Activated CD8-positive, alpha-beta memory T cell treated with anti-CD3 and anti-CD28 coated beads, Interleukin-2, amount 10 ng/mL, durations not matched to agents 7 days and 5 days (primary cell): ENCODE measurements around the gene SH3BP1. TPM values are rescaled to one million over a fixed set of nuclear protein-coding genes. Genes with fewer than 3 reads are reported as not detected.
A peak's percentile ranks its signal among the peaks of the same experiment; 100 is the strongest.

Experiments used
- ATAC-seq: fragments of 150-1000 bp; cut with Tn5 transposase; one replicate; pipeline ENCODE4 v1.10.0; 2021; ENCODE audit warnings: moderate library complexity
- CTCF ChIA-PET: fragments of 350-600 bp; sonication (Branson Sonifier 250); formaldehyde crosslinking; loops from one replicate; lab custom pipeline; 2021; ENCODE audit warnings: antibody characterized with exemption; lab: Charles Lee
- DNase-seq: peaks from one replicate; pipeline ENCODE4 v3.0.0-alpha.2; 2020
- H3K27ac Mint-ChIP-seq: one replicate; pipeline ENCODE4 v1.8.0; 2021; ENCODE audit warnings: mild to moderate bottlenecking, mixed read lengths
- H3K27me3 Mint-ChIP-seq: one replicate; pipeline ENCODE4 v1.8.0; 2021; ENCODE audit warnings: mixed read lengths
- H3K36me3 Mint-ChIP-seq: one replicate; pipeline ENCODE4 v1.8.0; 2021; ENCODE audit warnings: mild to moderate bottlenecking, mixed read lengths
- H3K4me1 Mint-ChIP-seq: one replicate; pipeline ENCODE4 v1.8.0; 2021; ENCODE audit warnings: mixed read lengths
- H3K4me3 Mint-ChIP-seq: one replicate; pipeline ENCODE4 v1.8.0; 2021; ENCODE audit warnings: mild to moderate bottlenecking, moderate library complexity, mixed read lengths
- H3K9me3 Mint-ChIP-seq: one replicate; pipeline ENCODE4 v1.8.0; 2022; ENCODE audit warnings: low read depth, mixed read lengths
- total RNA-seq, 2 experiments: library from RNA; stranded (reverse); gene quantifications; one replicate each; pipeline ENCODE4 v1.2.3, GENCODE V29; 2021

The SH3BP1 gene
- total RNA-seq, 2 experiments from 2014 or later: 231 to 275 TPM

DNA sequence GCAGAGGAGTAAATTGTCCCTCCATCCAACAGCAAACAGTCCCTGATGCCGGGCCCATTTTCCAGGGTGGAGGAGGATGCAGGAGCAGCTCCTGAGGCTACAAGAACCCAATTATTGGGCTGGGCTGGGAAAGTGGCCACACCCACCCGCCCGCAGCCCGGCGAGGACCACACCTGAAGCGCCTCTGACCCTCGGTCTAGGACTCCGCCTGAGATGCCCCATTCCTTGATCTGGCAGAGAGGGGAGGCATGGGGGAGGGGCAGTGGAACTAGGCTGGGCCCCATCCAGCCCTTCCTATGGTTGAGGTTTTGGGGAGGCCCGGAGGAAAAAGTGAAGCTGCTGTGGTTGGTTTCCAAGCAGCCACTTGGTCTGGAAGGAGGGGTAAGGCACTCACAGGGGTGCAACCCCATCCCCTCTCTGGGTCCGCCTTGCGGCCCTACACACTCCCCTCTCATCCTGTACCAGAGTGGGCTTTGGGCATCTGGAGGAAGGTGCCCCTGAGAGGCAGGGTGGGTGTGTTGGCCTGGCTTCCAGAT lies 33.5 kb downstream of the SH3BP1 start:
- Mint-ChIP-seq H3K36me3 (peaks cover 10% of the 10 kb centered on the region), H3K4me3 (no peak overlapping the region)
- no peak for ATAC-seq

DNA sequence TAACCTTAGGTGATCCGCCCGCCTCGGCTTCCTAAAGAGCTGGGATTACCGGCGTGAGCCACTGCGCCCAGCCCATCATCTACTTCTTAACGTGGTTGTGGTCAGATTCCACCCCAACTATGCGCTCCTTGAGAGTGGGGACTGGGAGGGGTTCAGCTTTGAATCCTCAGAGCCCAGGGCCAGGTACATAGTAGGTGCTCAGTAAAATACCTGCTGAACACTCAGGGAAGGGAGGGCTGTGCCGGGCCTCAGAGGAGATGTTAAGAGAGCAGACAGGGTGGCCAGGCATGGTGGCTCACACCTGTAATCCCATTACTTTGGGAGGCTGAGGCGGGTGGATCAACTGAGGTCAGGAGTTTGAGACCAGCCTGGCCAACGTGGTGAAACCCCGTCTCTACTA lies 34.8 kb downstream of the SH3BP1 start:
- Mint-ChIP-seq H3K27me3 (no peaks in the 10 kb centered on the region), H3K36me3 (peaks cover 14% of the 10 kb centered on the region), H3K9me3 (no peaks in the 10 kb centered on the region), H3K4me1 (peaks cover 45% of the 10 kb centered on the region), H3K27ac (peak overlapping the region; percentile 73), H3K4me3 (peak overlapping the region; percentile 35)
- CTCF ChIA-PET: interaction anchor here (1.1 to 41.1 kb wide), 8 partner anchors 9 to 143 kb away, joined by 4 to 1064 read pairs (median 12); partner anchors contain the start of genes GGA1, NOL12, PDXP and SH3BP1
- DNase-seq (no peak), ATAC-seq (no peak)

More for the DNA sequence above, 33.5 kb downstream of the SH3BP1 start:
- Mint-ChIP-seq H3K27ac (no peak overlapping the region), H3K27me3 (no peaks in the 10 kb centered on the region), H3K9me3 (no peaks in the 10 kb centered on the region), H3K4me1 (peaks cover 41% of the 10 kb centered on the region)
- DNase-seq: no peak
- CTCF ChIA-PET: interaction anchor here (1.5 to 41.1 kb wide), 3 partner anchors 11 to 39 kb away, joined by 4 to 1064 read pairs (median 75); partner anchors contain the start of genes PDXP and SH3BP1

DNA sequence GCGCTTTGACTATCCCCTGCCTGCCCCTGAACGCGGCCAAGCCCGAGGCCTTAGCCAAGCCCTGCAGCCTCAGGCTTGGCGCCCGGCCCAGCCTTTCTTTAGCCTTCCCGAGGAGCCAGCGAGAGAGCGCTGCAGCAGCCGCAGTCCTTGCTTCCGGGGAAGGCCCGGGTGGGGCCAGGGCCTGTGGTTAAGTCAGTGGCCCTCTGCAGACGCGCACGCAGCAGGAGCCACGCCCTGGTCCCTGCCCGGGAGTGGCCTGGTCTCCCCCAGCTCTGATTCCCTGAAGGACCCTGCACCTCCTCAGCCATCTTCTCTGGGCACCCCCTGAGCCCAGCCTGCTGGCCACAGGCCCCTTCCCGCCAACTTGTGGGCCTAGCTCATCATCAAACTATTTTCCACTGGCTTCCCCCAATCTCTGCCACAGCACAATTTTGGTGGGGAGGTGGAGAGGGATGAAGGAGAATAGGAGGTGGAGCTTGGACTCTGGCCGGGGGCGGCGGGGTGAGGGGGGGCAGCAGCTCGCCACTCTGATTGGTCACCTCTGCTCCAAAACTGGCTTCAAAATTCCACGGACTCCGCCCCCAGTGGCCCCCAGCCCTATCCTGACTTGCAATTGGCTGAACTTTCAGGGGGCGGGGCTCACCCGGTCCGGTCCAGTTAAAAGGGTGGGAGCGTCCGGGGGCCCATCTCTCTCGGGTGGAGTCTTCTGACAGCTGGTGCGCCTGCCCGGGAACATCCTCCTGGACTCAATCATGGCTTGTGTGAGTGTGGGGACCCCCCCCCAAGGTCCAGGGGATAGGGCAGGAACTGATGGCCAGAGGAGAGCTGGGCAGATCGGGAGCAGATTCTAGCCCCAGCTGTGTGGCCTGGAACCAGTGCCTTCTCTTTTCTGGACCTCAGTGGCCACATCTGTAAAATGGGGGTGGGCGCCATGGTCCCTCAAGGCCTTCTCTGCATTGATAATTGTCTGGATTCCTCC lies 35.8 kb downstream of the SH3BP1 start, which contains the start of gene LGALS1:
TSS of gene LGALS1 (plus strand) at position 686 of the 979 bp plus-strand sequence. CDS start at position 753, 67 bp downstream.
- H3K4me3 Mint-ChIP-seq: peak within 1 kb of the TSS; percentile 83
- DNase-seq (peak; percentile 93), ATAC-seq (peak; percentile 68)
- H3K4me1 Mint-ChIP-seq: peaks cover 49% of the 10 kb centered on the region
- H3K27me3 Mint-ChIP-seq: no peaks in the 10 kb centered on the region
- H3K27ac Mint-ChIP-seq: peak within 1 kb of the TSS; percentile 97
- CTCF ChIA-PET: interaction anchor here (0.8 to 41.1 kb wide), 13 partner anchors 11 to 142 kb away, joined by 3 to 1064 read pairs (median 4); partner anchors contain the start of genes GGA1, NOL12, PDXP and SH3BP1
- H3K36me3 Mint-ChIP-seq: peaks cover 20% of the 10 kb centered on the region
- no peaks in the 10 kb centered on the region for H3K9me3 Mint-ChIP-seq

DNA sequence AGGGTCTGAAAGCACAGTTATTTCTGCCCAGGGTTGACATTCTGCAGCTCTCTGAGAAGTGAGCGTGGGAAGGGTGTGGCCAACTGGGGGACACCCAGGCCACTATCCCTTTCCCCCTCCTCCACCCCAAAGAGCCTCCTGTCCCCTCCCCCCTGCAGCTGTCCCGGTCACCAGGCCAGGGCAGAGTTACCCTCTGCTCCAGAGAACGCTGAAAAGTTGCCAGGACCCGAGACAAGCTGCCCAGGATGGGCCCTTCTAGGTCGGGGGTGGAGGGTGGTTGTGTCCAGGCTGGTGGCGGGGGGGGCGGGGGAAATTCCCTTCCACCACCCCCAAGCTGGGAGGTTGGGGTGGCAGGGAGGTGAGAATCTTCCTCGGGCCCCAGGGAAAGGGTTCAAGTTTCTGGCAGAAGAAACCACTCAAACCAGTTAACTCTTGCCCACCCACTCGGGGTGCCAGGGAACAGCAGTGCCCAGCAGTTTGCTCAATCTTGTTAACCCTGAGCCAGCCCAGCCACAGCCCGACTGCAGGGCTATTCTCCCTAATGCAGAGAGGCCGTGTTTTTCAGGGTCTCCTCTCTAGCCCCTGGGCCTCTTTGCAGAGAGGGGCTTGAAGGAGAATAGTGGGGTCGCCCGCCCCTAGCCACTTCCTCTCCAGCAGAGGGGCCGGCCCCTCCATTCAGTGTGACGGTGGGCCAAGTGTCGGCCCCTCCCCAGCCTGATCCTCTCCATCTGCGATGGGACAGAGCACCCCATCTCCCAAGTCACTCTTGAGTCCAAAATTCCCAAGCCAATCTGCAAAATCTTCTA lies 36.7 kb downstream of the SH3BP1 start:
- DNase-seq: peak; percentile 63
- Mint-ChIP-seq H3K27ac (peak overlapping the region; percentile 97), H3K4me3 (peak overlapping the region; percentile 83), H3K9me3 (no peaks in the 10 kb centered on the region), H3K4me1 (peaks cover 57% of the 10 kb centered on the region), H3K36me3 (peaks cover 20% of the 10 kb centered on the region), H3K27me3 (no peaks in the 10 kb centered on the region)
- ATAC-seq: peak; percentile 1
- CTCF ChIA-PET: interaction anchor here (0.8 to 41.1 kb wide), 9 partner anchors 10 to 141 kb away, joined by 3 to 1064 read pairs (median 11); partner anchors contain the start of genes GGA1, NOL12, PDXP and SH3BP1

DNA sequence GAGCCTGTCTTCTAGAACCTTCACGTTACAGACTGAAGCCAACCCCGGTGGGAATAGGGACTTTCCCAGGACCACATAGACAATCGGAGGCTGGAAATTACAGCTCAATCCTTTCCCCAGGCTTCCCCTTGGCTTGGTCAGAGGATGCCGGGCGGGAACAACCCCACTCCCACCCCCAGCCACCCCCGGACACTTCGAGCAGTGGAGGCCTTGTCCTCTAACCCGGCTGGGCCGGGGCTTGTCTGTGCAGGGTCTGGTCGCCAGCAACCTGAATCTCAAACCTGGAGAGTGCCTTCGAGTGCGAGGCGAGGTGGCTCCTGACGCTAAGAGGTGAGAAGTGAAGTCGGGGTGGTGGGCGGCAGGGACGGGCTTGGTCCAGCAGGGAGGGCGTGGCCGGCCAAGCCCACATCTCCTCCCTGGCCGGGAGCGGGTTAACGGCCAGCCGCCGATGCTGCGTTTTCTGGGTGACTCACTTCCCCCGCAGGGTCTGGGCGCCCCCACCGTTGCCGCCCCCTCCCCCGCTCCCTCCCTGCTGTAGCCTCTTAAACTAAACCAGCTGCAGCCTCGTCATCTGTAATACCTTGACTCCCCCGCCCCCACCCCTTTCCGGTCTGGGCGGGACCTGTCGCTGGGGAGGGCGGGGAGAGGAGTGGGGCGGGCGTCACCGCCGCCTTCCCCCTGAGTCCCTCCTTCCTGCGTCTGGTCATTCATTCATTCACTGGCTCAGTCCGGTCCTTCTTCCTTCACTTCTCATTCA lies 37.4 kb downstream of the SH3BP1 start:
- Mint-ChIP-seq H3K9me3 (no peaks in the 10 kb centered on the region), H3K36me3 (peaks cover 20% of the 10 kb centered on the region), H3K27me3 (no peaks in the 10 kb centered on the region), H3K4me3 (peak overlapping the region; percentile 83), H3K27ac (peak overlapping the region; percentile 97), H3K4me1 (peaks cover 64% of the 10 kb centered on the region)
- peak; percentile 96 for DNase-seq
- CTCF ChIA-PET: interaction anchor here (0.6 to 41.1 kb wide), 8 partner anchors 9 to 97 kb away, joined by 3 to 1064 read pairs (median 5); partner anchors contain the start of genes GGA1, LGALS2, NOL12 and PDXP
- ATAC-seq: peak; percentile 70

DNA sequence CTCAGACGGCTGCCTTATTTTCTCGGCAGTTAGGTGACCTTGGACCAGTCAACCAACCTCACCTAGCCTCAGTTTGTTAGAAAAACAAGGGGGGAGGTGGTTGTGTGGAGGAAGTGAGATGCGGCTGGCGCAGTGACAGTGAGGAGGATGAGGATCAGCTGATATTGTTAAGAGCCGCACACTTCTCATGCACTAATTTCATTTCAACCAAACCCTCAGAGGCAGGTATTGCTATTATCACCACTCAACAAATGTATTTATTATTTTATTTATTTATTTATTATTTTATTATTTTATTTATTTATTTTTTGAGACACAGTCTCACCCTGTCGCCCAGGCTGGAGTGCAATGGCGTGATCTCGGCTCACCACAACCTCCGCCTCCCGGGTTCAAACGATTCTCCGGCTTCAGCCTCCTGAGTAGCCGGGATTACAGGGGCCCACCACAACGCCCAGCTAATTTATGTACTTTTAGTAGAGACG lies 38.1 kb downstream of the SH3BP1 start:
- CTCF ChIA-PET: interaction anchor here (0.6 to 41.1 kb wide), 8 partner anchors 8 to 97 kb away, joined by 3 to 1064 read pairs (median 4); partner anchors contain the start of genes GGA1, LGALS2, NOL12 and PDXP
- Mint-ChIP-seq H3K4me3 (peak overlapping the region; percentile 83), H3K4me1 (peaks cover 58% of the 10 kb centered on the region), H3K9me3 (no peaks in the 10 kb centered on the region), H3K36me3 (peaks cover 20% of the 10 kb centered on the region), H3K27me3 (no peaks in the 10 kb centered on the region), H3K27ac (peak overlapping the region; percentile 97)
- DNase-seq (no peak), ATAC-seq (peak; percentile 10)

DNA sequence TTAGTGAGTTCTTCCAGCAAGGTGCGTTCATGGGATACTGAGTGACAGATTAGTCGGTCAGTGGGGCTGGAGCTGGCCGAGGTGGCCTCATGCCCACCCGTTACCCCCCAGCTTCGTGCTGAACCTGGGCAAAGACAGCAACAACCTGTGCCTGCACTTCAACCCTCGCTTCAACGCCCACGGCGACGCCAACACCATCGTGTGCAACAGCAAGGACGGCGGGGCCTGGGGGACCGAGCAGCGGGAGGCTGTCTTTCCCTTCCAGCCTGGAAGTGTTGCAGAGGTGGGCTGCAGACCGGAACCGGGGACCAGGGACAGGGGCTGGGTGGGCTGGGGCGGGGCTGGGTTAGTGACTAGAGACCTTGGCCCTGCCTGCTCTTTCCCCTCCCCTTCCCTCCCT lies 38.9 kb downstream of the SH3BP1 start:
- peaks cover 50% of the 10 kb centered on the region for H3K4me1 Mint-ChIP-seq

DNA sequence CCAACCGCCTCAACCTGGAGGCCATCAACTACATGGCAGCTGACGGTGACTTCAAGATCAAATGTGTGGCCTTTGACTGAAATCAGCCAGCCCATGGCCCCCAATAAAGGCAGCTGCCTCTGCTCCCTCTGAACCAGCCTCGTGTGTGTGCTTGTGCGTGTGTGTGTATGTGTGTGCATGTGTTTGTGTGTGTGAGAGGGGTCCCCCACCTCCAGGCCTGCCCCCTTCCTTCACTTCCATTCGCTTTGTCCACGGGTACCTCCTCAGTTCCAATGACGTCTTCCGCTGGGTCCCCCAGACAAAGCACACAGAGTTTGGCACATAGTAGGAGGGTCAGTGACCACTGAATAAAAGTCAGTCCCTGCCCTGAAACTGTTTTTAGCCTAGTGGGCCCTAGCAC lies 40.2 kb downstream of the SH3BP1 start:
- no peak overlapping the region for H3K4me3 Mint-ChIP-seq
- no peak for ATAC-seq
- H3K27ac Mint-ChIP-seq: peak overlapping the region; percentile 41
- H3K27me3 Mint-ChIP-seq: no peaks in the 10 kb centered on the region
- DNase-seq: no peak
- H3K4me1 Mint-ChIP-seq: peaks cover 40% of the 10 kb centered on the region
- H3K9me3 Mint-ChIP-seq: no peaks in the 10 kb centered on the region
- peaks cover 20% of the 10 kb centered on the region for H3K36me3 Mint-ChIP-seq
- CTCF ChIA-PET: interaction anchor here (2.2 to 41.1 kb wide), 4 partner anchors 12 to 70 kb away, joined by 14 to 1064 read pairs (median 141); partner anchors contain the start of genes GGA1, PDXP and SH3BP1

More for the DNA sequence above, 38.9 kb downstream of the SH3BP1 start:
- H3K36me3 Mint-ChIP-seq: peaks cover 20% of the 10 kb centered on the region
- H3K4me3 Mint-ChIP-seq: peak overlapping the region; percentile 83
- H3K9me3 Mint-ChIP-seq: no peaks in the 10 kb centered on the region
- ATAC-seq (no peak), DNase-seq (no peak)
- CTCF ChIA-PET: interaction anchor here (0.8 to 41.1 kb wide), 5 partner anchors 19 to 70 kb away, joined by 3 to 1064 read pairs (median 75); partner anchors contain the start of genes GGA1, PDXP and SH3BP1
- H3K27me3 Mint-ChIP-seq: no peaks in the 10 kb centered on the region
- H3K27ac Mint-ChIP-seq: peak overlapping the region; percentile 97

DNA sequence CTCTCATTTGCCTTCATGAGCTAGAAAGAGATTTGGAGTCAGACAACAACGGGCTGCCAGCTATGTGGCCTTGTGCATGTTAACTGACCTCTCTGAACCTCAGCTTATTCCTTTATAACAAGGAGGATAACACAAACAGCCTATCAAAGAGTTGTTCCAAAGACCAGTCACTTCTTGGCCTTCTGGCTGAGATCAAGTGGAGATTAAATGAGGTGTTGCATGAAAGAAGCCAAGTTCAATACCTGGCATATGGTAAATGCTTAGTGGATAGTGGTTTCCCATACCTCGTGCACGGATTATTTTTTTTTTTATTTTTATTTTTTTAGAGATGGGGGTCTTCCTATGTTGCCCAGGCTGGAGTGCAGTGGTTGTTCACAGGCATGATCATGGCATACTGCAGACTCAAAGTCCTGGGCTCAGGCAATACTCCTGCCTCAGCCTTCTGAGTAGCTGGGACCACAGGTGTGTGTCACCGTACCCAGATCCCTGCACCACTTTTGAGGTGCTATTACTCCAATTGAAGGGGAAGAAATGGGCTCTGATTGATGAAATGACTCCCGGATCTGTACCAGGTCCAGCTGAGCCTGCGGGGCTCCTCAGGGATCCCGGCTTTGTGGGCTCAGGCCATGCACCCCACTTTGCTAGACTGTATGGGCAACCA lies 40.9 kb downstream of the SH3BP1 start:
- H3K9me3 Mint-ChIP-seq: no peaks in the 10 kb centered on the region
- no peak for ATAC-seq
- H3K4me3 Mint-ChIP-seq: no peak overlapping the region
- H3K4me1 Mint-ChIP-seq: peaks cover 37% of the 10 kb centered on the region
- CTCF ChIA-PET: interaction anchor here (1.4 to 41.1 kb wide), 8 partner anchors 9 to 142 kb away, joined by 4 to 1064 read pairs (median 12); partner anchors contain the start of genes GGA1, PDXP and SH3BP1
- peaks cover 20% of the 10 kb centered on the region for H3K36me3 Mint-ChIP-seq
- H3K27ac Mint-ChIP-seq: peak overlapping the region; percentile 60
- no peak for DNase-seq
- no peaks in the 10 kb centered on the region for H3K27me3 Mint-ChIP-seq

DNA sequence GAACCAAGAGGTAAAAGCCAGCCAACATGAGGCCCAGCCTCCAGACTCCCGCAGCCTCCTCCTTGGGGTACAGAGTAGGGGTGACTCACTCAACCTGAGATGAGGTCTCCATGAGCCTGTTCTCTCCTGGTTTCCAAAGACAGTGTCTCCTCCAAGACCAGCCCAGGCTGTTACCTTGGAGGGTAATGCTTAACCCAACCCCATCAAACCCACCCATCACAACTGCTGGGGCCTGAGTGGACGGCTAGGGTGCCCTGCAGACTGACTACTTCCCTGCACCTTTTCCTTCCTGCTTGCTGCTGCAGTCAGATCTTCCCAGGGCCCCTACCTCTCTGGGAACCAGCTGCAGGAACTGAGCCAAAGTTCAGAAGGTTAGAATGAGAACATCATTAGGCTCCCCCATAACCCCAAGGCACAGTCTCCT lies 41.5 kb downstream of the SH3BP1 start:
- DNase-seq (no peak), ATAC-seq (no peak)
- Mint-ChIP-seq H3K4me1 (peaks cover 38% of the 10 kb centered on the region), H3K36me3 (peaks cover 20% of the 10 kb centered on the region), H3K9me3 (no peaks in the 10 kb centered on the region), H3K27me3 (no peaks in the 10 kb centered on the region), H3K4me3 (no peak overlapping the region), H3K27ac (peak overlapping the region; percentile 60)
- CTCF ChIA-PET: interaction anchor here (0.6 to 41.1 kb wide), 14 partner anchors 10 to 143 kb away, joined by 3 to 1064 read pairs (median 4); partner anchors contain the start of genes GGA1, PDXP, SH3BP1 and TRIOBP

DNA sequence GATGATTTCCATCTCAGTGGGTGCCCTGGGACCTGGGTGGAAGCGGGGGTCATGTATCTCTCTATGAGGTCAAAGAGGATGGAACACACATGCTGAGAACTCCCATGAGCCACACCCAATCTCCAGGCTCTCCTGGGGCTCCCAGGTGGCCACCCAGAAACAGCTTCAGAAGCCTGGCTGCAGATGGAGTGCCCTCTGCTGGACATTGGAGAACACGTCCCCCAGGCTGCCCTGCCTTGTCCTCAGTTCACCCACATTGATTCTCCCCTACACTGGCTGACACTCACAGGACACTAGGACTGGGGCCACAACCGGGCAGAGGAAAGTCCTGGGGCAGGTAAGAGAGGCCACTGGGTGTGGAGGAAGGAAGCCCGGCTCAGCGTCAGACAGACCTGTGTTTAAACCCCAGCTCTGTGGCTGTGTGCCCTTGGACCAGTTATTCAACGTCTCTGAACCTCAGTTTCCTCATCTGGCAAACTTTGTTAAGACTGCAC lies 42.1 kb downstream of the SH3BP1 start:
- Mint-ChIP-seq H3K9me3 (no peaks in the 10 kb centered on the region), H3K27me3 (no peaks in the 10 kb centered on the region), H3K4me3 (no peak overlapping the region), H3K4me1 (peaks cover 40% of the 10 kb centered on the region), H3K36me3 (peaks cover 20% of the 10 kb centered on the region), H3K27ac (peak overlapping the region; percentile 60)
- DNase-seq: peak; percentile 85
- CTCF ChIA-PET: interaction anchor here (0.6 to 41.1 kb wide), 14 partner anchors 9 to 144 kb away, joined by 3 to 1064 read pairs (median 4); partner anchors contain the start of genes GGA1, PDXP, SH3BP1 and TRIOBP
- peak; percentile 25 for ATAC-seq
